NCI-H2171 (cell line): Measurements from ENCODE around the gene LGALS9.

ENCODE experiments used
- DNase-seq: peaks from one replicate; lab custom pipeline; 2025; lab: John Stamatoyannopoulos, UW

LGALS9 gene

GRCh38 chr17:27603421-27603770 is 27.6 kb upstream of the LGALS9 start:
- DNase-seq: no peak

DNA sequence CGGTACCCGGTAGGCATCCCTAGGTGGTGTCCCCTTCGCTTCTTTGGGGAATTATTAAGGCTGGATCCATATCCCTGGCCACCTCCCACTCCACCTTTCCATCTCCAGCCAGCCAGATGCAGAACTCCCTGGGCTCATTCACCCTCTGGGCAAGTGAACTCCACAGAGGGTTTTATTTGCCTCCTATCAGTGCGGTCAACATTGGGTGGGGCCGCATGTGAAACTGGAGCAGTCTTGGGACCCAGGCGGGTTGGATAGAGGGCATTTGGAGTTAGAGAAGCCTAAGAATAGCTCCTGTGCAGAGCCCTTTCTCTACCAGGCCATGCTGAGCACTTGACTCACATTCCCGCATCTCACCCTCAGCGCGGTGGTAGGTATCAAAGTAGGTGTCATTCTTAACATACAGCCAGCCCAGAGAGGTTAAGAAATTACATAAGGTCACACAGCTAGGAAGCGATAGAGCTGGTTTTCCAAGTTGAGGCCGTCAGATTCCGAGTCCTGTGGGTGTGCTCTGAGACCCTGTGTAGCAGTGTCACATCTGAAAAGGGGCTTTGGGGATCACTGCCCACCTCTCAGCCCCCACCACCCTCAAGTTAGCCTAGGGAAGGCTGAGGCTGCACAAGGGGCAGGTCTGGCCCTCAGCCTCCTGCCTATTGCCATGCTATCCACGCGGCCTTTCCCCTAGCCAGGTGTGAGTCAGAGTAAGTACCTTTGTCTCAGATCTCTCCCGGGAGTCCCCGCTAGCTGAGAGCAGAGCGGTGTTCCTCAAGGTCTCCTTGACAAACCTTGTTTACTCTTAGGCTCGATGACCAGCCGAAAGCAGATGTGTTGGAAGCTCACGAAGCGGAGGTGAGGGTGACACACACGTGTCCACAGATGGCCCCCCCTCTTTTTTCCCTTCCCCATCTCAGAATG is 26.9 kb upstream of the LGALS9 start:
- DNase-seq: no peak

DNA sequence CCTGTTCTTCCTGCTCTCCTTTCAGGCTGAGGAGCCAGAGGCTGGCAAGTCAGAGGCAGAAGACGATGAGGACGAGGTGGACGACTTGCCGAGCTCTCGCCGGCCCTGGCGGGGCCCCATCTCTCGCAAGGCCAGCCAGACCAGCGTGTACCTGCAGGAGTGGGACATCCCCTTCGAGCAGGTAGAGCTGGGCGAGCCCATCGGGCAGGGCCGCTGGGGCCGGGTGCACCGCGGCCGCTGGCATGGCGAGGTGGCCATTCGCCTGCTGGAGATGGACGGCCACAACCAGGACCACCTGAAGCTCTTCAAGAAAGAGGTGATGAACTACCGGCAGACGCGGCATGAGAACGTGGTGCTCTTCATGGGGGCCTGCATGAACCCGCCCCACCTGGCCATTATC is 25.6 kb upstream of the LGALS9 start:
- DNase-seq: no peak

GRCh38 chr17:27607521-27608091 is 23.4 kb upstream of the LGALS9 start:
- no peak for DNase-seq

DNA sequence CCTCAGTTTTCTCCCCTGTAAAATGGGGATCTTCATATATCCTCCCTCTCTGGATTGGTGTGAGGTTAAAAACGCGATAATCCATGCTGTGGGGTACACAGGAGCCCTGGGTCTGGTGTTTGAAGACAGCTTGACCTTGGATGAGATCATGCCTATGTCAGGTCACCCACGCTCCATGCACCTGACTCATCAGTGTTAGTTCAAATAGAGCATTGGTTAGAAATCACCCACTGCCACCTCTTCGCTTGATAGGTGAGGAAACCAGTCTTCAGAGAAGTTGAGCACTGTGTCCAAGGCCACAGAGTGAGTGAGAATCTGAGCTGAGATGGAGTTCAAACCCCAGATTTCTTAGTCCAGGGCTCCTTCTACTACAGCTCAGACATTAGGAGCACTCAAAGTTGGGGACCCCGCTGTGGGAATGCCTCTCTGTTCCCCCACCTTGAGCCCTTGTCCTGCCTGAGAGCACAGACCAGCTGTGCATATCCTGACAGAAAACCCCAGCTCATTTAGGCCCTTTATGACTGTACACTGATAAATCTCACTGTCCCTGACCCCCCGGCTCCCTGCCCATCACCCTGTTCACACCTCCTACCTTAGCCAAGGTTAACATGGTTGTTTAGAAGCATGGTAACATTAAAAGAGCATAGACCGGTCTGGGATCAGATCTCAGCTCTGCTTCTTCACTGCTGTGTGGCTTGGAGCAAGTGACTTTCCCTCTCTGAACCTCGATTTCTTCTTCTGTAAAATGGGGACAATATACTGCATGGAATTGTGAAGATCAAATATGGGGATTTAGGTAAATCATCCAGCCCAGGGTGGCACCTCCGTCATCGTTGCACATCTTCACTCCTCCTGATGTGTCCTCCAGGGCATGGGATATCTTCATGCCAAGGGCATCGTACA is 22.4 kb upstream of the LGALS9 start:
- DNase-seq: no peak

- DNase-seq: no peak
Observed at GRCh38 chr17:27609611-27610303, 21.2 kb upstream of the LGALS9 start.

GRCh38 chr17:27610304-27610677 is 20.7 kb upstream of the LGALS9 start:
- DNase-seq: no peak

DNA sequence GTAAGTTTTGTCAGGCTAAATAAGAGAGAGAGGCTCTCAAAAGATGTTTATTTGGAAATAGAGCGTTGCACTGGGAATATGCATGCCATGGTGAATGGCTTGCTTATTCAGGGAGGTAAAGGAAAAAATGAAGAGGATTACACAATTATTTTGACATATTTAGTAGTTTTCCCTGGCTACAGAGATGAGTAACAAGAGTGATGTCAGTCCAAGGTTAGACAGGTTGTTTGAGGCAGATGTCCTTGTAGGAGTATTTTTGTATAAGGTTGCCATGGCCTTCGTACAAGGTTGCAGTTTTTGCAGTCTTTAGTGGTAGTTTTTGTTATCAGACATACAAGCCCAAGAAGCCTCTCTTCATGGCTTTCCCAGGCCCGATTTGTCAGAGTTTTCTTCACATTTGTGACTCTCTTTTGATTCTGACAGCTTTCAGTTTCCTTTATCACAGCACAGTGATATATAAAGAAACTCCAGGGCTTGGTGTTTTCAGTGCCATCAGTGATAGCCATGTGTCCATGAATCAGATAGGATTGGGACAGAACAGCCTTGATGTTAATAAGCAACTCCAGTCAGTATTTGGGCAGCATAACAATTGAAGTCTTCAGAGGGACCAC is 18.7 kb upstream of the LGALS9 start:
- no peak for DNase-seq

DNA sequence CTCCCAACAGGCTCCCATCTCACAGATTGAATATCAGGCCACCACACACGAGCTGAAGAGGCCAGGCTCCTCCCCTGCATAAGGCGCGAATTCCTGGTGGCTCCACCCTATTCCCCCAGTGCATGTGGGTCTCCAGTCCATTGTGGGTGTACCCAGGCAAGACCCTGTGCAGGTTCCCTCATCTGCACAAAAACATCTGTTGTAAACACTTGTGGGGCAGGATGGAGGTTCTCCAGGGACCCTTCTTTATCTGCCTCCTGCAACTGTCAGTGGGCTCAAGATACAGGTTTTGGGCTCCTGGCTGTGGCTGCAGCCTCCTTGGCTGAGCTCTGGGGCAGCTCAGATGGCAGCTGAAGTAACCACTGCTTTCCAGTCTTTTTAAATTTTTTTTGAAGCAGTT is 17.6 kb upstream of the LGALS9 start:
- DNase-seq: no peak

DNA sequence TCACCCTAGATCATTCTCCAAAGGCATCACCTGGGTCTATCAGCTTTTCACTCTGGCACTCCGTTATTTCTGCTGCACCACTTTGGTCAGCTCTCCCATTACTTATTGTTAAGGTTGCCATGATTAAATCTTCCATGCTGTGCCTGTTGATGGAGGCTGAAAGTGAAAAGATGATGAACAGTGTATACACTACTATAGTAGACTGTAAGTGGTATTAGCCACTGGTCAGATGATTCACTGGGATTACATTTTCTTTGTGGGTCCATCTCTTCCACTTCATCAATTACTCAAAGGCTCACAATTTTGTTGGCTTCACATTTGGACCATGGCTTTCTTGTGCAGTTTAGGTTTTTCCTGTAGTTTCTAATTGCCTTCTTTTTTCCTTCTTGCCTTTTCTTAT is 15.9 kb upstream of the LGALS9 start:
- DNase-seq: no peak

GRCh38 chr17:27616414-27616813 is 14.6 kb upstream of the LGALS9 start:
- no peak for DNase-seq

GRCh38 chr17:27618417-27618816 is 12.6 kb upstream of the LGALS9 start:
- DNase-seq: no peak

DNA sequence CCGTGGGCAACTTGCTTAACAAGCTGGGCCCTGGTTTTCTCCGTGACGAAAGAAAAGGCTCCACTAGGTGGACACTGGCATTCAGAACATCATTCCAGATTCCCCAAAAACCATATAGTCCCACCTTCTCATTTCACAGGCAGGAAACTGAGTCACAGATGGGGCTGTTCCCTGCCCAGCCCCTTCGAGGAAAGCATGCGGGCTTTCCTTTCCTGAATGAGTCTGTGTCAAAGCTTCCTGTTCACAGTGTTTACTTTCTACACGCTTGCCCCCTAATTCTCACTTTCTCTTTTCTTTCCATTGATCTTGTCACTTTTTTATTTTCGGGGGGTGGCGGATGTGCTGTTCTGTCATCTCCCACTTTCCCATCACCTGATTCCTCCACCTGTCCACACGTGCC is 10.3 kb upstream of the LGALS9 start:
- DNase-seq: no peak

DNA sequence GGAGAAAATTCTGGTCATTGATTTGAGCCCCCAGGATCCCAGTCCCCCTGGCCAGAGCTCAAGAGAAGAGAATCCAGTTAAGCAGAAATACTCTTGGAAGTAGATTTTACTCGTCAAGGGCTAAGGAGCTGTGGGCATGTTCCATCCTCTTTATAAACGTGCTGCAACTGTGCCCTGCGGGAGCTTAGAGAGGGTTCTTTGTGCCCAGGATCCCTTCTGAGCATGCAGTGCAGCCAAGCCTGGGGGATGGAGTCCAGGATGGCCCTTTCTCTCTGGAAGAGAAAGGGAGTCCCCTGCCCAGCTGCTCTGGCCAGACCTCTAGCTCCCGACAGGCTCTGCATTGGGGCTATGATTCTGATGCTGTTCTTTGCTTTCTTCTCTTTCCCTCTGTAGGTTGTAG is 9.5 kb upstream of the LGALS9 start:
- no peak for DNase-seq

DNA sequence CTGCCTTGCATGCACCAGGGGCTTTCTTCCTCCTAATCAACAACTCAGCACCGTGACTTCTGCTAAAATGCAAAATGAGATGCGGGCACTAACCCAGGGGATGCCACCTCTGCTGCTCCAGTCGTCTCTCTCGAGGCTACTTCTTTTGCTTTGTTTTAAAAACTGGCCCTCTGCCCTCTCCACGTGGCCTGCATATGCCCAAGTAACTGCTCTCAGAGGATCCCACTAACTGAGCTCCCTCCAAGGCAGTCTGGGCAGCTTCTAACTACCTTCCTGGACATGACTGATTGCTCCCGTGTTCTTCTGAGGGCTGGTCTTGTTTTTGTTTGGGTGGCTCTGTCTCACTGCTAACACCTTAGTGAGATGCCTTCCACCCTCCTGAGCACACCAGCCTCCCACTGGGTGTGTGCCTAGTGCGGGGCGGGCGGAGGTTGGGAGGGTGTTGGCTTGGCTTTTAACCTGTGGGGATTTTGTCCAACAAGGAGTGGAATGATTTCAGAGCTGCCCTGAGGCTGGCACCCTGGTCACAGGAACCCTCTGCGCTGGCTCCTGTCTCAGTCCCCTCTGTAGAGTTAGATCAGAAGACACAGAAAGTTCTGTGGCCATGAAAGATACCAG is 8.9 kb upstream of the LGALS9 start:
- no peak for DNase-seq

DNA sequence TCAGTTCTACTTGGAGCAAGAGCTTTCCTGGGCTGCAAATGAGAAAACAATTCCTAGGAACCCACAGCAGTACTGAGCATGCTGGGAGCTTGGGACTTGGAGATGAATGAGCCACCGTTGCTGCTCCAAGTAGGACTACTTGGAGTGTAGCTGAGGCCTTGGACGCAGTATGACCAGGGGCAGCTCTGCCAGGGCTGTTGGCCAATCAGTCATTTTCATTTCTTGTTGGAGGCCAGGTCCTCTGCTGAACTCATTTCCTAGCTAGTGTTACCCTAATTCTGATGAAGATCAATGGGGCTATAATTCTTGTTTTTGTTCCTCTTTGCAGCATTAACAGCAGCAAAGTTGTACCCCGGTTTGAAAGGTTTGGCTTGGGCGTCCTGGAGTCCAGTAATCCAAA is 8.0 kb upstream of the LGALS9 start:
- DNase-seq: no peak

DNA sequence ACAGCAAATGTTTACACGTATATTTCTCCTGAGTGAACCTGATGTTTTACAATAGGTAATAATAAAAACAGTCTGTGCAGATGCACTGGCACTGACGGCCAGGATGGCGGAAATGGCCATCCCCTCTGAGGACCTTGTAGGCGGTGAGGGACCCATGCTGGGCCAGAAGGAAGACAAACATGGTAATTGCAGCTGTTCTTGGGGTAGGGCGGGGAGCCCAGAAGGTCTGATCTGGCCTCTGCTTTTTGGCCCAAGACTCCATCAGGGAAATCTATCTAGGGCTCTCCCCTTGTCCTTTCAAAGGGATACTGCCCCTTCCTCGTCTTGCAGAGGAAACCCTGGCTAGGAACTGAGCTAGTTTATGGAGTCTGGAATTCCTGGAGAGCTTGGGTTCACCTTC is 7.4 kb upstream of the LGALS9 start:
- no peak for DNase-seq

GRCh38 chr17:27624539-27624938 is 6.4 kb upstream of the LGALS9 start:
- peak; percentile 49 for DNase-seq

DNA sequence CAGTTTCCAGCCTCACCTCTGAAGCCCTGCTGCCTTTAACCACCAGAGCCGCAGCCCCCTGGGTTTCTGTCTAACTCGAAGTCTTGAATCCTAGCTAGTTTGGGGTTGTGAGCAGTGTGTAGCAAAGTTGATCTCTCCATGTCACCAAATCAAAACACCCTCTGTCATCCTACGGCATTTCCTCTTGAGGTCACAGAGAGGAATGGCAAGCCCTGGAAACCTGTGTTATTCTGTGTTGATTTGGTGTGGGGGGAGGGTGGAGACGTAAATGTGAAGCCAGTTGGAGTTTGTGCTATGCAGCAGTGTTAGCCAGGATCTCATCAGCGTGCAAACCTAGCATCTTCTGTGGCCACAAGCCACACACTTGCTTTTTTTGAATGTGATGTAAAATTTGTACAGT is 5.1 kb upstream of the LGALS9 start:
- DNase-seq: no peak

GRCh38 chr17:27627514-27627913 is 3.5 kb upstream of the LGALS9 start:
- no peak for DNase-seq

DNA sequence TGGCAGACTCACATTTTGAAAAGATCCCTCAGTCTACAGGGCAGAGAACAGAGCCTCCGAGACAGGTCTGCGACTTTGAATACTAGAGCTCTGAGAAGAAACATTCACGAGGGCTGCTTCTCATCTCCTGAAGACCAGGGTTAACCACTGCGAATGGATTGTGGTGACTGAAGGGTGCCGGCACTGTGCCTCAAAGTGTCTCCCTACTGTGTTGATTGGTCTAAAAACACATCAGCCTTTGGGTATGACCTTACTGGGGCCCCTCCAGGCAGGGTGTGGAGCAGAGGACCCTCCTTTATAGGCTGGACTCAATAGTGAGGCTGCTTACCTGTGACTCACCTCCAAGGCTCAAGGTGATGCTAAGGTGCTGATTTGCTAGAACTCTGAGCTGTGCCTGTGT is 2.6 kb upstream of the LGALS9 start:
- DNase-seq: no peak
